H4 (cell line): ENCODE results near the gene CUL5. TPM values are rescaled to one million over a fixed set of nuclear protein-coding genes. Genes with fewer than 3 reads are reported as not detected.

Experiments used
- DNase-seq: peaks from one replicate; pipeline ENCODE4 v3.0.0-alpha.2; 2015; ENCODE audit warnings: low spot score
- total RNA-seq: library from RNA; depleted of rRNA; stranded (reverse); fragments of >200 nt; shearing (Covaris generic); gene quantifications from 2 replicates; pipeline ENCODE4 v1.2.3, GENCODE V29; 2014; rRNA removed

CUL5 gene
- 18.4 and 19.1 TPM in 2 replicates for total RNA-seq

- DNase-seq, result peak; percentile 82
Observed at GRCh38 chr11:108008656-108009496, at the start of gene CUL5. CUL5 (plus strand) TSS chr11:108008898; CDS start chr11:108009349, 451 bp downstream.

GRCh38 chr11:107961480-107961879, 47.2 kb upstream of the CUL5 start:
- DNase-seq, result no peak

GRCh38 chr11:107962181-107962580, 46.5 kb upstream of the CUL5 start:
- no peak for DNase-seq

GRCh38 chr11:107963091-107963490, 45.6 kb upstream of the CUL5 start:
- DNase-seq, result no peak

GRCh38 chr11:107969219-107969618, 39.5 kb upstream of the CUL5 start:
- DNase-seq, result no peak

- no peak for DNase-seq
Observed at GRCh38 chr11:107970049-107970448, 38.6 kb upstream of the CUL5 start.

- no peak for DNase-seq
Observed at GRCh38 chr11:107973641-107974040, 35.1 kb upstream of the CUL5 start.

GRCh38 chr11:107988397-107989158, 20.1 kb upstream of the CUL5 start:
- no peak for DNase-seq

GRCh38 chr11:107991868-107992414, 16.8 kb upstream of the CUL5 start:
- no peak for DNase-seq

GRCh38 chr11:107996006-107996776, 12.5 kb upstream of the CUL5 start:
- DNase-seq, result no peak

- DNase-seq, result no peak
Observed at GRCh38 chr11:107998761-107999160, 9.9 kb upstream of the CUL5 start.

GRCh38 chr11:107999759-108000455, 8.8 kb upstream of the CUL5 start:
- DNase-seq, result peak; percentile 72

GRCh38 chr11:108002476-108002875, 6.2 kb upstream of the CUL5 start:
- no peak for DNase-seq

- no peak for DNase-seq
Observed at GRCh38 chr11:108003623-108004022, 5.1 kb upstream of the CUL5 start.

- no peak for DNase-seq
Observed at GRCh38 chr11:108007819-108008218, 879 bp upstream of the CUL5 start.

- no peak for DNase-seq
Observed at GRCh38 chr11:108009497-108010370, 1.0 kb downstream of the CUL5 start.

GRCh38 chr11:108012139-108012725, 3.5 kb downstream of the CUL5 start:
- DNase-seq, result no peak

- DNase-seq, result no peak
Observed at GRCh38 chr11:108016647-108017046, 7.9 kb downstream of the CUL5 start.

GRCh38 chr11:108018708-108019107, 10.0 kb downstream of the CUL5 start:
- no peak for DNase-seq
